Stomach (tissue), 9 donors: ENCODE measurements around the gene SH2D3C. TPM values are rescaled to one million over a fixed set of nuclear protein-coding genes. Genes with fewer than 3 reads are reported as not detected.

Experiments
- DNase-seq, 2 donors: peaks; one replicate each; pipeline versions ENCODE4 v3.0.0 to v3.0.0-alpha.2; 2013 to 2019
- H3K27ac ChIP-seq, 5 donors: fragments of 200-600 bp in 4 of 5; sonication (generic) in 4 of 5; one replicate each; pipeline ENCODE4 v1.5.1; 2013 to 2019; ENCODE audit warnings: mild to moderate bottlenecking in 1 of 5, moderate library complexity in 1 of 5
- H3K27me3 ChIP-seq, 3 donors: fragments of 200-600 bp; sonication (generic); one replicate each; pipeline ENCODE4 v1.5.1; 2017 to 2019; ENCODE audit warnings: mixed run types in 1 of 3
- H3K36me3 ChIP-seq, 4 donors: fragments of 200-600 bp; sonication (generic); 1 replicate in 3 of 4; 2 replicates in 1 of 4; pipeline ENCODE4 v1.5.1; 2016 to 2019
- H3K4me1 ChIP-seq, 4 donors: fragments of 200-600 bp; sonication (generic); one replicate each; pipeline ENCODE4 v1.5.1; 2016 to 2019
- H3K4me3 ChIP-seq, 4 donors: fragments of 200-600 bp; sonication (generic) in 3 of 4; one replicate each; pipeline ENCODE4 v1.5.1; 2016 to 2019; ENCODE audit warnings: mild to moderate bottlenecking in 1 of 4
- H3K9me3 ChIP-seq, 4 donors: fragments of 200-600 bp; sonication (generic); one replicate each; pipeline ENCODE4 v1.5.1; 2016 to 2019
- EP300 ChIP-seq: sonication (generic); formaldehyde crosslinking; IDR thresholded peaks from one replicate; pipeline ENCODE4 v1.6.1; 2017; ENCODE audit warnings: antibody characterized with exemption
- POLR2A ChIP-seq, 4 donors: fragments of 450-650 bp; IDR thresholded peaks; one replicate each; pipeline ENCODE4 v1.6.1; 2016; ENCODE audit warnings: antibody characterized with exemption in 4 of 4, control low read depth in 2 of 4, mild to moderate bottlenecking in 1 of 4, moderate library complexity in 1 of 4
- POLR2AphosphoS5 ChIP-seq, 3 donors: sonication (generic); formaldehyde crosslinking; IDR thresholded peaks; one replicate each; pipeline ENCODE4 v1.6.1; 2016; ENCODE audit warnings: antibody characterized with exemption in 3 of 3
- WGBS, 5 donors: extraction: QIAGEN DNeasy Blood & Tissue Kit in 3 of 5; methylation state at CpG; one replicate each; pipeline versions ENCODE4 v1.1.5 to v1.1.7; 2013 to 2018; 5-methylcytosine and 5-hydroxymethylcytosine counted together
- intact Hi-C: fragments of 100-400 bp; cut with DNase I; formaldehyde crosslinking; loops from one replicate; pipeline ENCODE4 v1.15.1; 2023; ENCODE audit warnings: low total_unique reads
- polyA plus RNA-seq, 3 donors: library from polyadenylated mRNA; stranded (reverse); fragments of 200-250 nt; gene quantifications; one replicate each; pipeline ENCODE4 v1.2.3, GENCODE V29; 2013
- total RNA-seq, 5 donors: library from RNA; depleted of rRNA; stranded (reverse); fragments of >200 nt; gene quantifications; one replicate each; pipeline versions ENCODE4 v1.1.0 to v1.2.3, GENCODE V29; 2014 to 2016
- TF ChIP-seq, protein P1 (sequence below), 7 experiments: fragments of 450-650 bp in 4 of 7; fragments of 200-600 bp in 3 of 7; sonication (generic) in 3 of 7; IDR thresholded peaks; one replicate each; pipeline ENCODE4 v1.5.1; 2016 to 2019; ENCODE audit warnings: antibody characterized with exemption in 7 of 7, control low read depth in 2 of 7, mild to moderate bottlenecking in 1 of 7
- donor health status: healthy with polysubstance abuse.
- donor health status: Bipolar disorder and iron deficiency.
- donor health status: healthy.

The SH2D3C gene
- total and polyA plus RNA-seq, 8 donors, result 1.8 to 38.1 (median 4.5) TPM; not detected in 2

- Histone ChIP-seq H3K4me3 (no peak overlapping the region), H3K27ac (peak overlapping the region in 2 of 5 donors; percentile 25 to 38), H3K36me3 (peaks cover 56 to 73% (median 58%) of the 10 kb centered on the region in 4 donors), H3K27me3 (no peaks in the 10 kb centered on the region), H3K4me1 (peaks cover 28 to 78% (median 53%) of the 10 kb centered on the region in 4 donors), H3K9me3 (no peaks in the 10 kb centered on the region)
- 79 to 87% (median 80%) methylated on average over 9 of the region's 9 CpGs for WGBS, 5 donors
- TF ChIP-seq, protein P1, sequence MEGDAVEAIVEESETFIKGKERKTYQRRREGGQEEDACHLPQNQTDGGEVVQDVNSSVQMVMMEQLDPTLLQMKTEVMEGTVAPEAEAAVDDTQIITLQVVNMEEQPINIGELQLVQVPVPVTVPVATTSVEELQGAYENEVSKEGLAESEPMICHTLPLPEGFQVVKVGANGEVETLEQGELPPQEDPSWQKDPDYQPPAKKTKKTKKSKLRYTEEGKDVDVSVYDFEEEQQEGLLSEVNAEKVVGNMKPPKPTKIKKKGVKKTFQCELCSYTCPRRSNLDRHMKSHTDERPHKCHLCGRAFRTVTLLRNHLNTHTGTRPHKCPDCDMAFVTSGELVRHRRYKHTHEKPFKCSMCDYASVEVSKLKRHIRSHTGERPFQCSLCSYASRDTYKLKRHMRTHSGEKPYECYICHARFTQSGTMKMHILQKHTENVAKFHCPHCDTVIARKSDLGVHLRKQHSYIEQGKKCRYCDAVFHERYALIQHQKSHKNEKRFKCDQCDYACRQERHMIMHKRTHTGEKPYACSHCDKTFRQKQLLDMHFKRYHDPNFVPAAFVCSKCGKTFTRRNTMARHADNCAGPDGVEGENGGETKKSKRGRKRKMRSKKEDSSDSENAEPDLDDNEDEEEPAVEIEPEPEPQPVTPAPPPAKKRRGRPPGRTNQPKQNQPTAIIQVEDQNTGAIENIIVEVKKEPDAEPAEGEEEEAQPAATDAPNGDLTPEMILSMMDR (IDR thresholded peaks at IDR 0.05), result no peak
- TF ChIP-seq POLR2AphosphoS5 (IDR thresholded peaks at IDR 0.05), result no peak
- no peak for TF ChIP-seq EP300
- no peak for TF ChIP-seq POLR2A (IDR thresholded peaks at IDR 0.05)
- no peak for DNase-seq
- intact Hi-C loops, result no loop called here
These were observed 11.8 kb upstream of the SH2D3C start for GRCh38 chr9:127790094-127790855.

- Histone ChIP-seq H3K27ac (no peak overlapping the region), H3K4me3 (no peak overlapping the region), H3K9me3 (no peaks in the 10 kb centered on the region), H3K4me1 (peaks cover 27 to 75% (median 53%) of the 10 kb centered on the region in 4 donors), H3K27me3 (no peaks in the 10 kb centered on the region), H3K36me3 (peaks cover 56 to 69% (median 58%) of the 10 kb centered on the region in 4 donors)
- intact Hi-C loops, result no loop called here
- WGBS, 5 donors, result 81 to 88% (median 85%) methylated on average over 18 to 25 of the region's 25 CpGs
- DNase-seq, result no peak
- TF ChIP-seq, protein P1 (IDR thresholded peaks at IDR 0.05), result no peak
- TF ChIP-seq POLR2A (IDR thresholded peaks at IDR 0.05), result no peak
- no peak for TF ChIP-seq EP300
- TF ChIP-seq POLR2AphosphoS5 (IDR thresholded peaks at IDR 0.05), result no peak
These were observed 10.7 kb upstream of the SH2D3C start for GRCh38 chr9:127789179-127789578.

GRCh38 chr9:127788337-127789011 lies 10.0 kb upstream of the SH2D3C start:
- TF ChIP-seq POLR2A (IDR thresholded peaks at IDR 0.05) (no peak), EP300 (no peak), POLR2AphosphoS5 (IDR thresholded peaks at IDR 0.05) (no peak)
- TF ChIP-seq, protein P1 (IDR thresholded peaks at IDR 0.05), result no peak
- DNase-seq, result no peak
- peaks cover 56 to 64% (median 58%) of the 10 kb centered on the region in 4 donors for H3K36me3 ChIP-seq
- intact Hi-C loops, result no loop called here
- WGBS, 5 donors, result 88 to 91% (median 89%) methylated on average over 15 to 26 of the region's 26 CpGs
- no peak overlapping the region for H3K4me3 ChIP-seq
- H3K9me3 ChIP-seq, result no peaks in the 10 kb centered on the region
- no peak overlapping the region for H3K27ac ChIP-seq
- H3K4me1 ChIP-seq, result peaks cover 22 to 75% (median 52%) of the 10 kb centered on the region in 4 donors
- H3K27me3 ChIP-seq, result no peaks in the 10 kb centered on the region

DNA sequence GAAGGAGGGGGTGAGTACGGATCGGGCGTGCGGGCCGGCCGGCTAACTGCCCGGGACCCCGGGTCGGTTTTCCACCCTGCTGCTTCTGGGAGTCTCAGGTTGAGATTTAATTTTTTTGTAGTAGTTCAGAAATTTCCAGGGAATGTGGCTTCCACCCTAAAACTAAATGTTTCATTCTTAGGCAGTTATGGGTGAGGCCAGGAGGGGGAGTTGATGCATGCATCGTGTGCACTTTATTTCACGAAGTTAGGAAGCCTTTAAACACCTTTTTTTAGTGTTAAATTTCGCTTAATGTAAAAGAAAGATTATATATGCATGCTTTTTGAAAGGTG lies 8.3 kb upstream of the SH2D3C start:
- peak overlapping the region; percentile 97 to 100 (median 99) for H3K4me3 ChIP-seq
- DNase-seq, result peak in 1 of 2 donors; percentile 48
- 1 to 2% (median 1%) methylated on average over 12 of the region's 12 CpGs for WGBS, 5 donors
- TF ChIP-seq, protein P1 (IDR thresholded peaks at IDR 0.05), result no peak
- no peak for TF ChIP-seq EP300
- no peak for TF ChIP-seq POLR2A (IDR thresholded peaks at IDR 0.05)
- no peak for TF ChIP-seq POLR2AphosphoS5 (IDR thresholded peaks at IDR 0.05)
- no peaks in the 10 kb centered on the region for H3K27me3 ChIP-seq
- H3K27ac ChIP-seq, result peak overlapping the region; percentile 93 to 99 (median 97)
- H3K36me3 ChIP-seq, result peaks cover 47 to 50% (median 48%) of the 10 kb centered on the region in 4 donors
- no peaks in the 10 kb centered on the region for H3K9me3 ChIP-seq
- peaks cover 18 to 72% (median 46%) of the 10 kb centered on the region in 4 donors for H3K4me1 ChIP-seq
- intact Hi-C loops, result no loop called here
